Nephron (organoid): Measurements from ENCODE around the gene SIGLEC8.

Source experiments
- H3K27ac Mint-ChIP-seq, 3 experiments: 2 replicates each; pipeline ENCODE4 v1.8.0; 2020; ENCODE audit warnings: mixed read lengths in 3 of 3, mild to moderate bottlenecking in 2 of 3, moderate library complexity in 1 of 3
- H3K27me3 Mint-ChIP-seq: 2 replicates; pipeline ENCODE4 v1.8.0; 2021; ENCODE audit warnings: low read depth, mild to moderate bottlenecking, moderate library complexity, mixed read lengths
- H3K36me3 Mint-ChIP-seq: 2 replicates; pipeline ENCODE4 v1.8.0; 2020; ENCODE audit warnings: low read depth, mixed read lengths
- H3K4me1 Mint-ChIP-seq: 2 replicates; pipeline ENCODE4 v1.8.0; 2020; ENCODE audit warnings: mixed read lengths
- H3K4me3 Mint-ChIP-seq, 3 experiments: 2 replicates each; pipeline ENCODE4 v1.8.0; 2020; ENCODE audit warnings: mild to moderate bottlenecking in 3 of 3, mixed read lengths in 3 of 3, moderate library complexity in 2 of 3
- H3K9me3 Mint-ChIP-seq: 2 replicates; pipeline ENCODE4 v1.8.0; 2020; ENCODE audit warnings: mixed read lengths
- CTCF ChIP-seq, 3 experiments: fragments of 200-600 bp; sonication (generic); IDR thresholded peaks; one replicate each; pipeline ENCODE4 v1.5.0; 2021; ENCODE audit warnings: antibody characterized with exemption in 3 of 3; ENCODE audit not compliant: unreplicated experiment in 3 of 3

Gene SIGLEC8

DNA sequence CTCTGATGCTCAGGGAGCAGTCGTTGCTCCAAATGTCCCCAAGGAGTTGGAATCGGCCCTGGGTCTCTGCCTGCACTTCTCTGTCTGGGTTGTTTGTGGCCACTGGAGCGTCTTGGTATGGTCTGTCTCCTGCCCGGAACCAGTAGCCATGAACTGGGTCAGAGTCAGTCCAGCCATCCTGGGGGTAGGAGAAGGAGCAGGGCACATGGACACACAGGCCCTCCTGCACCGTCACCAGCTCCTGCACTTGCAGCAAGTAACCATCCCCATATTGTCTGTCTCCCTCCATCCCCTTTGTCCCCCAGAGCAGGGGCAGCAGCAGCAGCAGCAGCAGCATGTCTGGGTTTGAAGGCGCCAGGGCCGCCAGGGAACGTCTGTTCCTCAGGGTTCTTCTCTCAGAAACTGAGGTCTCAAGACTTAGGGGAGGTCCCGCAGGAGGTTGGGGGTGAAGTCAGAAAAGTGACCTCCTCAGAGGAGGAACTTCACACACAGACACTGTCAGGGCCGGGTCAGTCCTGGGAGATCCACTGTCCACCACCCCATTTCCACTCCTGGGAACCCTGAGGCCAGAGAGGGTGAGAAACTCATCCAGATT is at the start of gene SIGLEC8:
TSS of gene SIGLEC8 (minus strand) at position 404 of the 595 bp plus-strand sequence. CDS start at position 337, 67 bp downstream.
- Mint-ChIP-seq H3K36me3 (no peaks in the 10 kb centered on the region), H3K9me3 (peaks cover 5% of the 10 kb centered on the region)
- TF ChIP-seq CTCF (IDR thresholded peaks at IDR 0.05; ENCODE audit: unreplicated experiment in 3 of 3): no peak

GRCh38 chr19:51507640-51508058 is 49.4 kb upstream of the SIGLEC8 start:
- H3K4me1 Mint-ChIP-seq: no peaks in the 10 kb centered on the region
- no peak overlapping the region for H3K4me3 Mint-ChIP-seq
- H3K27ac Mint-ChIP-seq: no peak overlapping the region
- no peaks in the 10 kb centered on the region for H3K36me3 Mint-ChIP-seq
- H3K27me3 Mint-ChIP-seq: peaks cover 6% of the 10 kb centered on the region
- TF ChIP-seq CTCF (IDR thresholded peaks at IDR 0.05; ENCODE audit: unreplicated experiment in 3 of 3): no peak
- peaks cover 7% of the 10 kb centered on the region for H3K9me3 Mint-ChIP-seq

More for the DNA sequence above, at the start of gene SIGLEC8:
- H3K4me1 Mint-ChIP-seq: no peaks in the 10 kb centered on the region
- no peak within 1 kb of the TSS for H3K27ac Mint-ChIP-seq
- H3K27me3 Mint-ChIP-seq: peaks cover 26% of the 10 kb centered on the region
- no peak within 1 kb of the TSS for H3K4me3 Mint-ChIP-seq

GRCh38 chr19:51507192-51507591 is 48.9 kb upstream of the SIGLEC8 start:
- peaks cover 8% of the 10 kb centered on the region for H3K9me3 Mint-ChIP-seq
- H3K36me3 Mint-ChIP-seq: no peaks in the 10 kb centered on the region
- no peak for TF ChIP-seq CTCF (IDR thresholded peaks at IDR 0.05; ENCODE audit: unreplicated experiment in 3 of 3)
- no peaks in the 10 kb centered on the region for H3K4me1 Mint-ChIP-seq
- H3K27me3 Mint-ChIP-seq: peaks cover 6% of the 10 kb centered on the region
- no peak overlapping the region for H3K4me3 Mint-ChIP-seq
- H3K27ac Mint-ChIP-seq: no peak overlapping the region

GRCh38 chr19:51505904-51506303 is 47.6 kb upstream of the SIGLEC8 start:
- Mint-ChIP-seq H3K9me3 (peaks cover 14% of the 10 kb centered on the region), H3K4me3 (no peak overlapping the region), H3K36me3 (no peaks in the 10 kb centered on the region), H3K27ac (no peak overlapping the region), H3K4me1 (no peaks in the 10 kb centered on the region), H3K27me3 (peaks cover 6% of the 10 kb centered on the region)
- no peak for TF ChIP-seq CTCF (IDR thresholded peaks at IDR 0.05; ENCODE audit: unreplicated experiment in 3 of 3)

DNA sequence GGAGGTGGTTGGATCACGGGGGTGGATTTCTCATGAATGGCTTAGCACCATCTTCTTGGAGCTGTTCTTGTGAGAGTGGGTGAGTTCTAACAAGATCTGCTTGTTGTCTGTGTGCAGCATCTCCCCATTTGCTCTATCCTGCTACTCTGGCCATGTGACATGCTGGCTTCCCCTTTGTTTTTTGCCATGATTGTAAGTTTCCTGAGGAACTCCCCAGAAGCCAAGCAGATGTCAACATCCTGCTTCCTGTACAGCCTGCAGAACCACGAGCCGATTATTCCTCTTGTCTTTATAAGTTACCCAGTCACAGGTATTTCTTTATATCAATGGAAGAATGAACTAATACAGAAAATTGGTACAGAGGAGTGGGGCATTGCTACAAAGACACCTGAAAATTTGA is 45.6 kb upstream of the SIGLEC8 start:
- Mint-ChIP-seq H3K36me3 (no peaks in the 10 kb centered on the region), H3K4me1 (no peaks in the 10 kb centered on the region), H3K27me3 (peaks cover 3% of the 10 kb centered on the region), H3K27ac (no peak overlapping the region), H3K9me3 (peaks cover 11% of the 10 kb centered on the region), H3K4me3 (no peak overlapping the region)
- no peak for TF ChIP-seq CTCF (IDR thresholded peaks at IDR 0.05; ENCODE audit: unreplicated experiment in 3 of 3)

DNA sequence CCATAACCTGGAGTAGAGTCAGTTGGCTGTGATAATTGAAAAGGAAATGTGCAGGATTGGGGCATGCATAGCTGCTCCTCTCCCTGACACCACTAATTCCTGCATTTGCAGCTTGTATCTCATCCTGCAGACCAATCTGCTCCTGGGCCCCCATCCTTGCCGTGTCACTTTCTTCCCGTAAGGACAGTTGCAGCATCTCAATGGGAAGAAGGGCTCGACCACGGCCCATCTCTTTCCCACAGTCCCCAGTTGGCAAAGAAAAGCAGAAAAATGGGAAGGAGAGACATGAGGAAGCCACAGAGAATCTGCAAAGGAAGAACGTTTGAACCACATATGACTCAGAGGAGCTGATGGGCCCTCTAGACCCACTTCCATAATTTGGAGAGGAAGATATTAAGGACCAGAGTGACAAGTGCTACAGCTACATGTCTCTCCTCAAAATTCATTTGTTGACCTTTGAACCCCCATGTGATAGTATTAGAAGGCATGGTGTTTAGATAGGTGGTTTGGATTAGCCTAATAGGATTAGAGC is 45.1 kb upstream of the SIGLEC8 start:
- no peak overlapping the region for H3K27ac Mint-ChIP-seq
- H3K4me1 Mint-ChIP-seq: no peaks in the 10 kb centered on the region
- peaks cover 3% of the 10 kb centered on the region for H3K27me3 Mint-ChIP-seq
- no peak overlapping the region for H3K4me3 Mint-ChIP-seq
- no peak for TF ChIP-seq CTCF (IDR thresholded peaks at IDR 0.05; ENCODE audit: unreplicated experiment in 3 of 3)
- no peaks in the 10 kb centered on the region for H3K36me3 Mint-ChIP-seq
- peaks cover 16% of the 10 kb centered on the region for H3K9me3 Mint-ChIP-seq
